ENCODE measurements around the gene ARHGAP5. TPM values are rescaled to one million over a fixed set of nuclear protein-coding genes. Genes with fewer than 3 reads are reported as not detected.

ARHGAP5 gene, protein sequence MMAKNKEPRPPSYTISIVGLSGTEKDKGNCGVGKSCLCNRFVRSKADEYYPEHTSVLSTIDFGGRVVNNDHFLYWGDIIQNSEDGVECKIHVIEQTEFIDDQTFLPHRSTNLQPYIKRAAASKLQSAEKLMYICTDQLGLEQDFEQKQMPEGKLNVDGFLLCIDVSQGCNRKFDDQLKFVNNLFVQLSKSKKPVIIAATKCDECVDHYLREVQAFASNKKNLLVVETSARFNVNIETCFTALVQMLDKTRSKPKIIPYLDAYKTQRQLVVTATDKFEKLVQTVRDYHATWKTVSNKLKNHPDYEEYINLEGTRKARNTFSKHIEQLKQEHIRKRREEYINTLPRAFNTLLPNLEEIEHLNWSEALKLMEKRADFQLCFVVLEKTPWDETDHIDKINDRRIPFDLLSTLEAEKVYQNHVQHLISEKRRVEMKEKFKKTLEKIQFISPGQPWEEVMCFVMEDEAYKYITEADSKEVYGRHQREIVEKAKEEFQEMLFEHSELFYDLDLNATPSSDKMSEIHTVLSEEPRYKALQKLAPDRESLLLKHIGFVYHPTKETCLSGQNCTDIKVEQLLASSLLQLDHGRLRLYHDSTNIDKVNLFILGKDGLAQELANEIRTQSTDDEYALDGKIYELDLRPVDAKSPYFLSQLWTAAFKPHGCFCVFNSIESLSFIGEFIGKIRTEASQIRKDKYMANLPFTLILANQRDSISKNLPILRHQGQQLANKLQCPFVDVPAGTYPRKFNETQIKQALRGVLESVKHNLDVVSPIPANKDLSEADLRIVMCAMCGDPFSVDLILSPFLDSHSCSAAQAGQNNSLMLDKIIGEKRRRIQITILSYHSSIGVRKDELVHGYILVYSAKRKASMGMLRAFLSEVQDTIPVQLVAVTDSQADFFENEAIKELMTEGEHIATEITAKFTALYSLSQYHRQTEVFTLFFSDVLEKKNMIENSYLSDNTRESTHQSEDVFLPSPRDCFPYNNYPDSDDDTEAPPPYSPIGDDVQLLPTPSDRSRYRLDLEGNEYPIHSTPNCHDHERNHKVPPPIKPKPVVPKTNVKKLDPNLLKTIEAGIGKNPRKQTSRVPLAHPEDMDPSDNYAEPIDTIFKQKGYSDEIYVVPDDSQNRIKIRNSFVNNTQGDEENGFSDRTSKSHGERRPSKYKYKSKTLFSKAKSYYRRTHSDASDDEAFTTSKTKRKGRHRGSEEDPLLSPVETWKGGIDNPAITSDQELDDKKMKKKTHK (N-terminal part only)
- total RNA-seq = 34.9 and 43.2 TPM in 2 replicates

DNA sequence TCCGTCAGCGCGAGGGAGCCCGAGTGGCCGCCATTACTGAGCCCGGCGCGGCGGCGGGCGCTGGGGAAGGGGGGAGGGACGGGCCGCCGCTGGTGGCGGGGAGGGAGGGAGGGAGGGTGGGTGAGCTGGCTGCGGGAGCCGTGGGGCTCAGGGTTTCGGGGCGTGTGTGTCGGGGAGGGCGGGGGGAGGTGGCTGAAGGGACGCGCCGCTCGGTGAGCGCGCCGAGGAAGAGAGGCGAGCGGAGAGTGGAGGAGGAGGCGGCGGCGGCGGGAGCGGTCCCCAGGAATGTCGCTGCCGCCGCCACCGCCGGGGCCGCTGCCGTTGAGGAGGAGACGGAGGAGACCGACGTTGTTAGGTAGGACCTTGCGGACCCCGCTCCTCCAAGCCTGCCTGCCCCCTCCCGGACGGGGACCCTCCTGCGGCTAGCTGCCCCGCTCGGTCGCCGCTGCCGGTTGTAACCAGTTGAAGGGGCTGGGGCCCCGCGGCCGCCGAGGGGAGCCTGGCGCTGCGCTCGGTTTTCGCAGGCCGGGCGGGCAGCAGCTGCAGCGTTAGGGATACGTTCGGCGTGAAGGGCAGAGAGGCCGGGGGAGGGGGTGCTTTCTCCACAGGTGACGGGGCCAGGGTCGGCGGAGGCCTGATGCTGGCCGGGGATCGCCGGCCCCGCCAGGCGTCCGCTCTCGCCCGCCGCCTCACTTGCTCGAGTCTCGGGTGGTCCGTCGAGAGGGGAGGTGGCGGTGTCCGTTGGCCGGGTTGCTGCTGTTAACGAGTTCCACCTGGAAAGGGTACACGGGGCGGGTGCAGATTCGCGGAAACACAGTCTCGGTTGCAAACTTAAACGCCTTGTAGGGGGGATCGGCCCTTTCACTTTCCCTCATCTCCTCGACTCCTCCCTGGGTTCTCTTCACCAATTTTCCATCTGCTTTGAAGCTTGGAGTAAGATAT lies at the start of gene ARHGAP5:
TSS of gene ARHGAP5 (plus strand) at position 224 of the 942 bp plus-strand sequence. CDS start 13,366 bp downstream, outside the sequence.

DNA sequence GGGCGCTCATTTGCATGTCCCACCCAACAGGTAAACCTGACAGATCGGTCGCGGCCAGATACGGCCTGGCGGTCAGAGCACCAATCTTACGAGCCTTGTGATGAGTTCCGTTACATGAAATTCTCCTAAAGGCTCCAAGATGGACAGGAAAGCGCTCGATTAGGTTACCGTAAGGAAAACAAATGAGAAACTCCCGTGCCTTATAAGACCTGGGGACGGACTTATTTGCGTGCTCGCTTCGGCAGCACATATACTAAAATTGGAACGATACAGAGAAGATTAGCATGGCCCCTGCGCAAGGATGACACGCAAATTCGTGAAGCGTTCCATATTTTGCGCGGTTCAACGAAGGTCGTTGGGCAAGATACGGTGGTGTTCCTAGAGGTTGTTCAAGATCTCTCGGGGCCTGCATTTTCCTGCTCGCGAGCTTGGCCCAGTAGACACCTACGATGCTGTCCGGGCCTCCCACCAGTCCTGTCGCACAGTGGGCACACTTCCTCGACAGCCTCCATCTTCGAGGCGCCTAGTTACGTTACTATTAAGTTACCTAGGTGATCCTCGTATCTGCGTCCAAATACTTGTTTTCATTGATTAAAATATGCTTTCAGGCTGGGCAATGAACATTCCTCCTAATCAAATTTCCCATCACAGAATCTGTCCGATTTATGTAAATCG lies 124.8 kb downstream of the ARHGAP5 start, which contains the start of gene RNU6-7:
TSS of gene RNU6-7 (plus strand) at position 230 of the 675 bp plus-strand sequence.

DNA sequence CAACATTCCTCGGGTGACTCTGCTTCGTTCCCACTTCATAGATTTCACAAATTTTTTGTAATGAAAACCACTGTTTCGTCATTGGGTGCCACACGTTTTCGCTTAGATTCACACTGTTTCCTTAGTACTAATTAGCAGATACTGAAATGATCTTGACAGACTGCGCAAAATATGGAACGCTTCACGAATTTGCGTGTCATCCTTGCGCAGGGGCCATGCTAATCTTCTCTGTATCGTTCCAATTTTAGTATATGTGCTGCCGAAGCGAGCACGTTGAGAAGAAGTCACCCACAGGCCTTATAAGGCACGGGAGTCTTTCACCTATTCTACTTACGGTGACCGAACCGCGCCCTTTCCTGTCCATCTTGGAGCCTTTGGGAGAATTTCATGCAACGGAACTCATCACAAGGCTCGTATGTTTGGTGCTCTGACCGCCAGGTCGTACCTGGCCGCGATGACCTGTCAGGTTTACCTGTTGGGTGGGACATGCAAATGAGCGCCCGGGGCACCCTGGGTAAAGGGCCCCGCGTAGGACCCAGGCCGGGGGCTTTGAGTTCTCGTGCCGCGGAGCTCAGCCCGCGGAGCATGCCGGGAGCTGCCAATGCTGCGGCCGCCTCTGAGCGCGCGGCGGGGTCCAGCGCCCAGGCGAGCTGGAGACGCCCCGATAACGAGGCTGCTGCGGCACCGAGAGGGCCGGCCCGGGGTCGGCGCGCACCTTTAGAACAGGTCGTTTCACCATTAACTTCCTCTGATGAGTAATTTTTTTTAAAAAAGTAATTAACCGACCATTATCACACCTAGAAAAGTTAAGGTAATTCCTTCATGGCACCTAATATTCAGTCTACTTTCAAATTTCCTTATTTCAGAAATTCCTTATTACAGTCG lies 126.1 kb downstream of the ARHGAP5 start, which contains the start of gene RNU6-8:
TSS of gene RNU6-8 (minus strand) at position 272 of the 885 bp plus-strand sequence.

Other genes starting within 250 kb of the ARHGAP5 start
- not detected in 2 replicates for gene RNU6-7, start 124.7 kb downstream of the ARHGAP5 start, total RNA-seq
- gene RNU6-8, start 126.0 kb downstream of the ARHGAP5 start, total RNA-seq = not detected in 2 replicates